Upper lobe of left lung (tissue), 4 donors: ENCODE measurements around the gene TRIM17.

ENCODE experiments used
- CTCF ChIP-seq, 6 experiments: fragments of 450-650 bp in 4 of 6; fragments of 200-600 bp in 2 of 6; sonication (generic) in 2 of 6; IDR thresholded peaks; one replicate each; pipeline ENCODE4 v1.5.1; 2016 to 2019; ENCODE audit warnings: antibody characterized with exemption in 6 of 6
- EP300 ChIP-seq, 4 donors: sonication (generic); formaldehyde crosslinking; IDR thresholded peaks; one replicate each; pipeline ENCODE4 v1.5.1; 2017; ENCODE audit warnings: antibody characterized with exemption in 4 of 4, control low read depth in 2 of 4
- POLR2A ChIP-seq, 4 donors: fragments of 450-650 bp; IDR thresholded peaks; one replicate each; pipeline ENCODE4 v1.5.1; 2016 to 2017; ENCODE audit warnings: antibody characterized with exemption in 4 of 4, mild to moderate bottlenecking in 2 of 4
- POLR2AphosphoS5 ChIP-seq, 2 donors: sonication (generic); formaldehyde crosslinking; IDR thresholded peaks; one replicate each; pipeline ENCODE4 v1.5.1; 2017; ENCODE audit warnings: antibody characterized with exemption in 2 of 2

- TF ChIP-seq CTCF (IDR thresholded peaks at IDR 0.05) (no peak), POLR2A (IDR thresholded peaks at IDR 0.05) (no peak), POLR2AphosphoS5 (IDR thresholded peaks at IDR 0.05) (no peak), EP300 (IDR thresholded peaks at IDR 0.05) (no peak)
Observed at GRCh38 chr1:228410015-228410414, 6.6 kb downstream of the TRIM17 start.
